B cell (primary cell): ENCODE results near the gene GALNT10.

ENCODE experiments used
- EZH2 ChIP-seq: IDR thresholded peaks from 2 replicates; pipeline ENCODE4 v1.6.1; 2012; ENCODE audit warnings: borderline replicate concordance, low read depth, mild to moderate bottlenecking, moderate library complexity, low read length; ENCODE audit not compliant: insufficient read depth, poor library complexity, severe bottlenecking
- TF ChIP-seq, protein P1 (sequence below): fragments of 200-600 bp; IDR thresholded peaks from one replicate; pipeline ENCODE4 v1.8.0; 2022; ENCODE audit warnings: antibody characterized with exemption, mild to moderate bottlenecking

- TF ChIP-seq, protein P1, sequence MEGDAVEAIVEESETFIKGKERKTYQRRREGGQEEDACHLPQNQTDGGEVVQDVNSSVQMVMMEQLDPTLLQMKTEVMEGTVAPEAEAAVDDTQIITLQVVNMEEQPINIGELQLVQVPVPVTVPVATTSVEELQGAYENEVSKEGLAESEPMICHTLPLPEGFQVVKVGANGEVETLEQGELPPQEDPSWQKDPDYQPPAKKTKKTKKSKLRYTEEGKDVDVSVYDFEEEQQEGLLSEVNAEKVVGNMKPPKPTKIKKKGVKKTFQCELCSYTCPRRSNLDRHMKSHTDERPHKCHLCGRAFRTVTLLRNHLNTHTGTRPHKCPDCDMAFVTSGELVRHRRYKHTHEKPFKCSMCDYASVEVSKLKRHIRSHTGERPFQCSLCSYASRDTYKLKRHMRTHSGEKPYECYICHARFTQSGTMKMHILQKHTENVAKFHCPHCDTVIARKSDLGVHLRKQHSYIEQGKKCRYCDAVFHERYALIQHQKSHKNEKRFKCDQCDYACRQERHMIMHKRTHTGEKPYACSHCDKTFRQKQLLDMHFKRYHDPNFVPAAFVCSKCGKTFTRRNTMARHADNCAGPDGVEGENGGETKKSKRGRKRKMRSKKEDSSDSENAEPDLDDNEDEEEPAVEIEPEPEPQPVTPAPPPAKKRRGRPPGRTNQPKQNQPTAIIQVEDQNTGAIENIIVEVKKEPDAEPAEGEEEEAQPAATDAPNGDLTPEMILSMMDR = no peak
- no peak for TF ChIP-seq EZH2
These were observed 9.7 kb downstream of the GALNT10 start for GRCh38 chr5:154200221-154200620.
